H1 (cell line): ENCODE results near the gene FGGY.

ENCODE experiments used
- EP300 ChIP-seq, 2 experiments: IDR thresholded peaks; 1 replicate in 1 of 2; 2 replicates in 1 of 2; pipeline ENCODE4 v1.6.1; 2011 to 2012; ENCODE audit warnings: low read depth in 2 of 2, low read length in 2 of 2, mild to moderate bottlenecking in 2 of 2, borderline replicate concordance in 1 of 2, inconsistent platforms in 1 of 2, moderate library complexity in 1 of 2
- EZH2 ChIP-seq: fragments of 200-600 bp; sonication (generic); IDR thresholded peaks from 2 replicates; pipeline ENCODE4 v1.7.1; 2012; ENCODE audit warnings: low read depth, mild to moderate bottlenecking, moderate library complexity, low read length, inconsistent platforms; ENCODE audit not compliant: severe bottlenecking

- TF ChIP-seq EP300 (IDR thresholded peaks at IDR 0.05; ENCODE audit: borderline replicate concordance in 1 of 2, low read depth in 2 of 2, low read length in 2 of 2): no peak
- no peak for TF ChIP-seq EZH2
These were observed 260.6 kb downstream of the FGGY start for GRCh38 chr1:59557549-59557885.
